Tongue (tissue), 2 donors: Measurements from ENCODE around the gene CAPN3. TPM values are rescaled to one million over a fixed set of nuclear protein-coding genes. Genes with fewer than 3 reads are reported as not detected.

Experiments used
- DNase-seq: peaks from one replicate; pipeline ENCODE4 v3.0.0-alpha.2; 2015
- total RNA-seq: library from RNA; depleted of rRNA; stranded (reverse); fragments of >200 nt; gene quantifications from one replicate; pipeline ENCODE4 v1.2.3, GENCODE V29; 2014

The CAPN3 gene
- total RNA-seq, 1 donor from 2014 or later, result 336 TPM

DNA sequence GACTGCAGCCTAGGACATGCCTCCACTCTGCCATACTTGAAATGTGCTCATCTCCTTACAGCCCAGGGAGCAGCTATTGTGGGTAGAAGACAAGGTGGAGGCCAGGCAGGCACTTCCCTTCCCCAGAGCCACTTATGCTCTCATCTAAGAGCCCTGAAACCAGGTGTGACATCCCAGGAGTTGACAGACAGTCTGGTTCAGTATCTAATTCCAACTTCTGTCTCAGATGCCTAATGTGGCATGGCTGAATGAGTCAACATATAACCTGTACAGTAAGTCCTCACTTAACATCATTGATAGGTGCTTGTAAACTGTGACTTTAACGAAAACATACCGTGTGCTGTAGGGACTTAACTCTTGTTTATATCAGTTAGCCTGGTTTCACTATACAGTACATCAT, 1.2 kb upstream of the CAPN3 start:
- no peak for DNase-seq

DNA sequence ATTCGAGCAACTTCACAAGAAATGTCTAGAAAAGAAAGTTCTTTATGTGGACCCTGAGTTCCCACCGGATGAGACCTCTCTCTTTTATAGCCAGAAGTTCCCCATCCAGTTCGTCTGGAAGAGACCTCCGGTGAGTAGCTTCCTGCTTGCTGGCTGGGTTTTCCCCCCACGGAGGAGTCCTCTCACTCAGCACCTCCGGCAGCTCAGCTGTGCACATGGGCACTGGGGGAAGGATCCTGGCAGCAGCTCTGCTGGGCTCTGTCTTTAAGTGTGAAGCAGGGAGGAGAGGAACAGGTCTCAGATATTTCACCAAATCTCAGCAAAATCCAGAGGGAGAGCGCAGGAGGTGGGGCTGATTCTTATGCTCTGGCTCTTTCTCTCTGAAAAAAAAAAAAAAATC, 684 bp downstream of the CAPN3 start:
- peak; percentile 55 for DNase-seq

DNA sequence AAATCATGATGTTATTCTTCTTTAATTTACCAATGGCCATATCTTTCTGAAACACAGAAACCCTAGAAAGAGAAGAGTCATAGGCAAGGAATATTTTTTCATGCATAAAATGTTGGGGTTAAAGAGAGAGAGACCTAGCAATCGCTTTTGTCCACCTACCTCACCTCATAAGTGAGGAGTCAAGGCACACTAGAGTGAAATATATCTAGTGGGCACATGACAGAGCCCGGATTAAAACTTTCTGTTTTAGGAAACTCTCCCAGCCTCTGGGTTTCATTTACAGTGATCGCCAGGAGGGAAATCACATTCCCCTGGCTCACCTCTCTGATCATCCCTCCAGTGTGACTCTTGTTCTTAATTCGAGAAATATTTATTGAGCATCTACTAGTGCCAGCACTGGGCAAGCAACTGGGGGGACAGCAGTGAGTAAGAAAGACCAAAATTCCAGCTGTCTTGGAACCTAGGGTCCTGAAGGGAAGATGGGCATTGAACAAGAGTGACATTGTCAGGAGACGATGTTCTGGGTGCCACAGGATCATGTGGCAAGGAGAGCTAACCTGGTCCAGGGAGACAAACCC, 1.3 kb downstream of the CAPN3 start:
- DNase-seq, result no peak

DNA sequence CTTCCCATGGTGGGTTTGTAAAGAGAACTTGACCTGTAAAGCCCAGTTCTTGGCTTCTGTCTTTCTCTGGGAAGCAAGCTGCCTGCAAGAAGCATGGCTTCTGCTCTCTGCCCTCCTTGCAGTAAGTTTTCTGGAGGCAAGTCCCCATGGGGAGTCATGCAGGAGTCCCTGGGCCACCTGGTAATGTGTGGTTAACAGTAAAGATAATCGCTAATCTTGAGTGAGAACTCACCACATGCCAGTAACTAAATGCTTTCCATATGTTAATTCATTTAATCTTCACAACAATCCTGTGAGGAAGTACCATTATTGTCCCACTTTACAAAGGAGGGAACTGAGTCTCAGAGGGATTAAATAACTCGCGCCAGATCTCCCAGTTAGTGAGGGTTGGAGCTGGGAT, 4.2 kb downstream of the CAPN3 start:
- no peak for DNase-seq

DNA sequence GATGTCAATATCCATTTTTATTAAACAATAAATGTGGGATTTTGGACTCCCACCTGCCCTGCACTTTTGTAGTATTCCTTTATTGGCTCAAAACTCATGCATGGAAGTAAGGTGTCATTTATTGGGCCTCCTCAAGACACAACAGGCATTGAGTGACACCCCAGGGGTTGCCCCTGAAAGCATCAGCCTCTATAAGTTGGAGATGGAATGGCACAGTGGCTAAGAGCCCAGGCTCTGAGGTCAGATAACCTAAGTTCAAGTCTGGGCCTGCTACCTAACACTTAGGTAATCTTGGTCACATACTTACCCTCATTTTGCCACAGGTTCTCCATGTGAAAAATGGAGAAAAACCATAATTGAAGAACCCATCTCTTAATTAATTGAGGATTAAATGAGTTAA, 4.6 kb downstream of the CAPN3 start:
- DNase-seq, result no peak

DNA sequence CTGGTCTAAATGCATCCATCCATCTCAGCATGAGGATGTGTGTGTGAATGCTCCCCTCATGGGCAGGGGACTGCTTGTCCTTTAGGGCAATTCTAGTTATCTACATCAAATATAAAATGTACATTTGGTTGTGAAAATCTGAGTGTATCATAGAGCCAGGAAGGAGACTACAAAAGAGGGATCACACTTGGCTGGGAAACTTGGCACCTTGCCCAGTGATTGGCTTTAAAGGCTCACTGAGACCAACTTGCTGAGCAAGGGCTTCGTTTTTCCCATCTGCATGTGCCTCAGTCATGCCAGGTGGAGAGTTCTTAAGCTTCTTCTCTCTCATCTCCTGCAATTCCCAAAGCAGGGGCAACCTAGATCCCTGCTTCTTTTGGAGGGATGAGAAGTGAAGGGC, 5.2 kb downstream of the CAPN3 start:
- DNase-seq, result peak; percentile 60

DNA sequence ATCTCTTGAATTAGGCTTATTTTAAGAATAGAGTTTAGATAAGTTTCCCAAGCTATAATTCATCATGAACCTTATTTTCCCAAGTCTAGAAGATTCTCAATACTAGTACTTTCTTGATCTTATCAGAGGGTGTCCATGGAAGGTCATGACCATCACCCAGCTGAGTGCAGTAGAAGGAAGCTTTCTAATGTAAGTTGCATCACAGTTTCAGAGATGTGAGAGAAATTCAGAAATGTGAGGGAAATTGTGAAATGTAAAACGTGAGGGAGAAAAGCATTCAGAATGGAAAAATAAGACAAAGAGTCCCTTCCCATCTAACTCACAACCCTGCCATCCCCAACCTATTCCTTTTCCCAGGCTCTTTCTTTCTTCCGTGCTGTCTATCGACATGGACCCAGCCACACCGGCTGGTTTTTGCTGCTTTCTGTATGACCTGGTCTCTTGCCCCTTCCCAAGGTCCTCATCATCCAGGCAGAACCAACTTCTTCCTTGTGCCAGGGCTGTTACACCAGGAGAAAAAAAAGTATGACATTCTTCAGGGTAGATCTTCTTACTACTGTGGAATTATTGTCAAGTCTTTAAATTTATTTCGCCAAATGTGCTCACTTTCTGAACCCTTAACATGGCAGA, 6.7 kb downstream of the CAPN3 start:
- no peak for DNase-seq

DNA sequence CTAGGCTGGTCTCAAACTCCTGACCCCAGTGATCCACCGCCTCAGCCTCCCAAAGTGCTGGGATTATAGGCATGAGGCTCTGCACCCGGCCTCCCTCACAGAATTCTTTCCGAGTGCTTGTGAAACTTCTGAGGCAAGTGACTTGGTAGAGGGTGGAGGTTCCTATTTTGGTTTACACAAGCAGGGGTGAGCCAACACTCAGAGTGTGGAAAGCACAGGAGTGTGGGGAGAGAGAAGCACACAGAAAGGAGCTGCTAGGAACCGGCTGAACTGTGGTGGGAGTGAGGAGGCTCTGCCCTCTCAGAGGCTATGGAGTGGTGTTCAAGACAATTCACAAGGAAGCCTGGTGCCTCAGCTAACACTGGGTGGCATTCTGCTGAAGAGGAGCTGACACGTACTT, 7.7 kb downstream of the CAPN3 start:
- no peak for DNase-seq

DNA sequence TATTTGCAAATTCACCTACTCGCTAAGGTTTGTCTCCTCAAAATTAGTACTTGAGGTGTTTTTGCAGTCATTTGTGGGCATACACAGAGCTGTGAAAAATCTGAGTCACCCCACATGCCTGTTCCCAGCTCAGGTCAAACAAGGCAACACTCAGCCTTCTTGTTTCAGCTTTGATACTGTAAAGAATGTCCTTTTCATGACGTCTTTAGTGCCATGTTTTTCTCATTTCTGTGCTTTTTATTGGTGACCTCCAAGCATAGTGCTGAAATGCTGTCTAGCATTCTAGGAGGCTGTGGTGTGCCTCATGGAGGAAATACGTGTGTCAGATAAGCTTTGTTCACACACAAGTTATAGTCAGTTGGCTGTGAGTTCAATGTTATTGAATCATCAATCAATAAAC, 8.8 kb downstream of the CAPN3 start:
- no peak for DNase-seq

DNA sequence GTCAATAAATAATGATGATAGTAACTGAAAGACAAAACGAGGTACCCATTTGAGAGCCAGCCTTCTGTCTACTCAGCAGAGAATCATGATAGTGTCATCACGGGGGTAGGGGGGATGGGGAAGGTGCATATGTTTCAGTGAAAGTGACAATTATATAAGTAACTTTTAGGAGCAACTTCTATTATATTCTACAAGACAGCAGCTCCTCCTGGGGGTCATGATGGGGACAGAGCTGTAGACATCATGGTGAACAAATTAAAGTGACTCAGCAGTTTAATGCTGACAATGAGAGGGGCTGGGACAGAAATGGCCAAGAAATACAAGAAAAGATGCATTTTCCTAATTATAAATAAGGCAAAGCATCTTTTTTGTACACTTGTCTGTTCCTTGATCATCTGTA, 11.8 kb downstream of the CAPN3 start:
- no peak for DNase-seq

DNA sequence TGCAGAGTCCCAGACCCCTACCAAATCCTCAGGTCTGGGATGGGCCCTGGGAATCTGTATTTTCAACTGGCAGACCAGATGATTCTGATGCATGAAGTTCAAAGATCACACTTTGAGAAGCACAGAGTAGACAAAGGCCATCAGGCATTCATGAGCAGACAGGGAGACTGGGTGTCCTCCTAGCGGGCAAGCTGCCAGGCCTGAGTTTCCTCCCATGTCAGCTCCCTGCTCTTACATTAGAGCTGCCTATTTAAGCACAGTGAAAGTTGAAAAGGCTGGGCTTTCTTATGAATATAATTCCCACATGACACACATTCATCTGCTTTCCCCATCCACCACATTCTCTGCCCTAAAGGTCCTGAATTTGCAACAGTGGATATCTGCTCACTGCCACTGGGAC, 14.0 kb downstream of the CAPN3 start:
- DNase-seq, result peak; percentile 29

DNA sequence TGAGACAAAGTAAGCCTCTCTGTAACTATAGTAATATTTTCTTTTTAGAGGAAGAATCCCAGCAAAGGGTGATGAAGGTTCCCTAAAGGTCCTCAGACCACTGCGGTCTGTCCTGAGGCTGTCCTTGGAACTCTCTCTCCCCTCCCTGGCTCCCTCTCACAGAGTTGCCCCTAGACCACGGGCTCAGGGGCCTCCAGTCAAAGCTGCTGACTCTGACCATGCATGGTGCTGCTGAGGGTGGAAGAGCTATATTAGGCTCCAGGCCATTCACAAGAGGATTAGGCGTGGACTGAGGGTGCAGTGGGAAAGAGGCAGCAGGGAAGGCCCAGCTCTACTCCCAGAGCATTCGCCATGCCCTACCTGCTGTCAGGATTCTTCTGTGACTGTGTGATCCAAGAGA, 14.6 kb downstream of the CAPN3 start:
- no peak for DNase-seq

DNA sequence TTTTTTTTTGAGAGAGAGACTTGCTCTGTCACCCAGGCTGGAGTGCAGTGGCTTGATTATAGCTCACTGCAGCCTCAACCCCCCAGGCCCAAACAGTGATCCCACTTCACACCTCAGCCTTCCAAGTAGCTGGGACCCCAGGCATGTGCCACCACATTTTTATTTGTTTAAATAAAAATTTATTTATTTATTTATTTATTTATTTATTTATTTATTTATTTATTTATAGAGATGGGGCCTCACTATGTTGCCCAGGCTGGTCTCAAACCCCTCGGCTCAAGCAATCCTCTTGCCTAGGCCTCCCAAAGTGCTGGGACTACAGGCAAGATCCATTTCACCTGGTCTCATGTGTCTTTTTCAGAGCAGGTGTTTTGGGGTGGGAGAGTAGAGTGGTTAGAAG, 15.5 kb downstream of the CAPN3 start:
- DNase-seq, result no peak

DNA sequence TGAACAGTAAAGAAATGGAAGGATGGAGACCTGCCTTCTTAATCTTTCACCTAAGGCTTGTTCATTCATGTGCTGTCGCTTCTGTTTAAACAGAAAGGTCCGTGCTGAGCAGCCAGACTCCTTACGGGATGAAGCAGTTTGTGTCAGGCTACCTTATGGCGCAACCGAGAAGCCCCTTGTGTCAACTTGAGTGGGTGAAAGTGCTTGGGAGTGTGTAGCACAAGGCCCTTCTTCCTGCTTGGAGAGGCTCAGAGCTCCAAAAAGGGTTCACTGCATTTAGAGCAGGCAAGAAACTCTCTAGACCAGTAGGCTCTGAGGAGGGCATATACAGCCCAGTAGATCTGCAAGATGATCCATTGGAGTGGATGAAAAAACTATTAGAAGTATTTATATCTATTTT, 16.0 kb downstream of the CAPN3 start:
- no peak for DNase-seq

DNA sequence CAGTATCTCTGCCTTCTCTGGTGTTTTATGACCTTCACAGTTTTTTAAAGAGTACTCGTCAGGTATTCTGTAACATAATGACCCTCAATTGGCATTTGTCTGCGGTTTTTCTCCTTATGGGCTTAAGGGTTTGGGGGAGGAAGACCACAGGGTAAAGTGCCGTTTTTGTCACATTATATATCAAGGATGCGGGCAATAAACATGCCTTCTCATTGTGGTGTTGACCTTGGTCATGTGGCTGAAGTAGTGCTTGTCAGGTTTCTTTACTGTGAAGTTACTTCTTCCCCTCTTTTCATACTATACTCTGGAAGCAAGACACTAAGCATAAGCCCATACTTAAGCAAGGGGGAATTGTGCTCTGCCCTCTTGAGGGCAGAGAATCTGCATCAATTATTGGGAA, 16.6 kb downstream of the CAPN3 start:
- no peak for DNase-seq

DNA sequence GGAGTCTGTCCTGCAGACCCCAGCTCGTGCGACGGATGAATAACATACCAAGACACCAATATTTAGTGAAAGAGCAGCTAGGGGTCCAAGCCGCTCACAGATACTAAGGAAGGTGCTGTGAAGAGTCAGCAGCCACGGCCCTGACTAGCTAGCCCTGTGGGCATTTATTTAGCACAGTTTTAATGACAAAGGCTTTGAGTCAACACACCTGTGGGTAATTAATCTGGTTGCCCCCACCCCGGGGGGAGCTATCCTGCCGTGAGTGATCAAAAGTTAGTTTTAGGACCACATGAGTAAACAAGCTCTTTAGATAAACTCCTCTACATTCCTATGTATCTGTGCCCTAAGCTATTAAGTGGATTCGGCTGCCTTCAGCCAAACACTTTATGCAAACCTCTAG, 18.7 kb downstream of the CAPN3 start:
- DNase-seq, result no peak

DNA sequence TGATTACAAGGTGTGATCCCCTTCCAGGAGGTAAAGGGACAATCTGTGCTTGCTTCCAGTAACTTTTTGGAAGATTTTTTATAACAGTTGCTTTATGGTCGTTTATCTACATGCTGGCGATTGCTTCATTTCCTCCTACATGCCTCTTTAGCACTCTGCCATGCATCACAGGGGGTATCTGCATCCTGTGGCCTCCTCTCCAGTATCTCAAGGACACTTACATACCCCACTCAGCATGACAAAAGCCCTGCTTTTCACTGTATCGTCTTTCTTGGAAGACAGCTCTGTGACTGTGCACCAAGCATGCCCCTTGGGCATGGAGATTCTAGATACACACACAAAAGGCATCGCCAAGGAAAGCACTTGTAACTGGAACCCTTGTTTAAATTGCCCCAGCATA, 25.3 kb downstream of the CAPN3 start:
- no peak for DNase-seq

DNA sequence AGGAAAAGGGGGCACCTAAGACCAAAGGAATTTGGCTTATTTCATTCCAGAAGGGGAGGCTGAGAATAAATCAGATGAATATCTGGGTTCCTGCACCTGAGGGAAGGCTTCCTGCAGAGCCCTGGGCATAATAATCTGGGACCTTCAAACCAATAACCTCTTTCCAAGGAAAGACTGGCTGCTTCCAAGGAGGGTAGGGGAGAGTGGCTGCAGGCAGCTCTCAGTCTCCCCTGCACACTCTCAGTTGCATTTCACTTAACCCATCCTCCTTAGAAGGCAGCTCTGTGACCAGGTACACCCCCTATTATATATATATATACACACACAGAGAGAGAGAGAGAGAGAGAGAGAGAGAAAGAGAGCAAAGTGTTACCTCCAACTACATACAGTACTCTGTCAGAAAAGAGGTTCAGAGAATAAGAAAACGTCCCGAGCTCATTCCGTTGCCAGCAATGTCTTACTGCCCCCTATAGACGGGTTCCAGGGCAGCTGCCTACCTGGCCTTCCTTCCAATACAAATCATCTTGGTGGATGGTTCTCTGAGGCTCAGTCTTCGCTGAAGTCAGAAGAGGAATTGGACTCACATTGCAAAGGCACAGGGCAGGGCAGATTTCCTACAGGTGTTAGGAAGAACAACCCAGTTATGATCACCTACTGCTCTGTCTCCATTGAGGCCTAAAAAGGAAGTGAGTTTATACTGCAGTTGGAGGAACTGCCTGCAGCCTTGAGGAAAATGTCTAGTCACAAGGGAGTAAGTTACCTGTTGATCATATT, 26.1 kb downstream of the CAPN3 start:
- DNase-seq, result peak; percentile 49

DNA sequence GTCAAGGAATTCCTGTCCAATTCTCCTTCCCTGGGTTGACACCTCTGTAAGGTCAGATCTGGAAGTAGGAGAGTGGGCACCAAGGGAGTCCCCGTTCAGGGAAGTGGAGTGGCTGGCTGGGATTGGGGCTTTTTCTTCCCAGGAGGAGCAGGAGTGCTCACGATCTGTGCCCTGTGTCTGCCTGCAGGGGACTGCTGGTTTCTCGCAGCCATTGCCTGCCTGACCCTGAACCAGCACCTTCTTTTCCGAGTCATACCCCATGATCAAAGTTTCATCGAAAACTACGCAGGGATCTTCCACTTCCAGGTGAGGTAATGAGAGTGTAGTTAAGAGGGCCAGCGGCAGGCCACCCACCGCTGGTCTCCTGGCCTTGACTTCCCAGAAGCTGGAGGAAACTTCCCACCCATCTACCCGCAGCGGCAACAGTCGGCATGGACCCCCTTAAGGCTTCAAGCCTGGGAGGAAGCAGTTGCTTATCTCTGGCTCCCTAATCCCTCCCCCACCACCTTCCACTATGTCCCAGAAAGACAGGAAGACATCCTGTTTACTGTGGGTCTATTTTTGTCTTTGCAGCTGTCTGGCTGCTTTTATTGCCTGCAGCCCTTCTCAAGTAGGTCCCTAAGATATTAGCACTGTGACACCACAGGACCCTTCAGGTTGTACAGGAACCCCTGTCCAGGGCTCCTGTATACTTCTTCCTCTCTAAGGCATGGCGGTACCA, 26.8 kb downstream of the CAPN3 start:
- DNase-seq, result peak; percentile 53

DNA sequence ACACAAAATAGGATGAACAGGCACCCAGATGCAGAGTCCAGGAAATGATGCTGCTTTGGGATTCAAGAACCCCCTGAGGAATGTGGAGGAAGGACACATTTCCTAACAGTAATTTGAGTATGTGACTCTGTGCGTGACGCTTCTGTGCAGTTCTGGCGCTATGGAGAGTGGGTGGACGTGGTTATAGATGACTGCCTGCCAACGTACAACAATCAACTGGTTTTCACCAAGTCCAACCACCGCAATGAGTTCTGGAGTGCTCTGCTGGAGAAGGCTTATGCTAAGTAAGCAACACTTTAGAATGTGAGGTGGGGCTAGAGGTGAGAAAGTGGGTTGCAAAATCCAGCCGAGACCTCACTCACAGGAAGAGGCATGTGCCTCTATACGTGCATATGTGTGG, 28.3 kb downstream of the CAPN3 start:
- DNase-seq, result no peak

DNA sequence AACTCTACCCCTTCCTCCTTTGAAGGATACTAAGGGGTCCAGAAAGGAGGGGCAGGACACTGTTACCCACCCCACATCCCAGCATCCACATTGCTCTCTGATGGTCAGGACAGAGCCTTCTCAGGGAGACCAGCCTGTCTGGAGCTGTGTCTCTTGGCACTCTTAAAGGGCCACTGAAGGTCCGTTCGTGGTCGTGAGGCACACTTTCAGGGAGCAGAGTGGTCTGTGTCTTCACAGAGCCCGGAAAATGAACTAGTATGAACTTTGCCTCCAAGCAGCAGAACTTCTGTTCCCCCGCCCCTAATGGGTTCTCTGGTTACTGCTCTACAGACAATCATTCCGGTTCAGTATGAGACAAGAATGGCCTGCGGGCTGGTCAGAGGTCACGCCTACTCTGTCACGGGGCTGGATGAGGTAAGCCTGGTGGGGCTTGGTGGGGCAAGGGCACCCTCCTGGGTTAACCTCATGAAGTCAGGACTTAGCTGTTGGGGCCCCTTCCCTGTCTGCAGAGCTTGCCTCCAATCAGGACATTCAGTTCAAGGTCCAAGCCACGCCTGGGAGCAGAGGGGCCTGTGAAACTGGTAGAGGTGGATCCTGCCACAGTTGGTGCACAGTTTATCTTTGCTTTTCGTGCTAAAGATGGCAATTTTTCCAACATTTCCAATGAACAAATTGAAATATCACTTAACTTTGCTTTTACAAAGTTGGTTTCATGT, 33.2 kb downstream of the CAPN3 start:
- DNase-seq, result no peak

DNA sequence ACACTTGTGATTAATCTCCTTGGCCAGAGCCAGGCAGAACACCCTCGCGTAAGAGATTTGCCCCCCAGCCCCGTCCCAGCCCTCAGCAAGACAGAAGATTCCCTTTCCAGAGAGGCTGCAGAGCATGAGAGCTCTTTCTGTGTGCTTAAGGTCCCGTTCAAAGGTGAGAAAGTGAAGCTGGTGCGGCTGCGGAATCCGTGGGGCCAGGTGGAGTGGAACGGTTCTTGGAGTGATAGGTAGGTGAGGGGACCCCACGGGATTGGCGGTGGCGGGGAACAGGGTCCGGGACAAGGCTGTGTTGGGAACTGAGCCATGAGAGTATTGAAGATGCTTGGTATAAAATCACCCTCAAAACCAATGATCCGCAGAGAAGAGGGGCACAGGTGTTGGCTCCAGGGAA, 34.8 kb downstream of the CAPN3 start:
- DNase-seq, result no peak

DNA sequence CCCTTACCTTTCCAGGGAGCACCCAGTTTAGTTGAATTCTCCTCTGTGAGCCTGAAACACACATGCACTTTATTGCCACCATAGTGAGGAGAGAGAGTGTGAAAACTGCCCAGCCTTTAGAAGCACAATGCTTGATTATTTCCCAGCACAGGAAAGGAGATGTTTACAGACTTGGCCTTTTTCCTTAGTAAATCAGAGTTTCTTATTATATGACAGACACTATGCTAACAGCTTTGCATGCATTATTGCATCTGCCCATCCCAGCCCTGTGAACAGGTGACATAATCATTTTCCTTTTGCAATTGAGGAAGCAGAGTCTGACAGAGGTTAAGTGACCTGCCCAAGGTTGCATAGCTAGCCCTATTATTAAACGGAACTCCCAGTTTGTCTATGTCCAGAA, 36.5 kb downstream of the CAPN3 start:
- DNase-seq, result no peak
